K562 (cell line): ENCODE data around the gene ENG. TPM values are rescaled to one million over a fixed set of nuclear protein-coding genes. Genes with fewer than 3 reads are reported as not detected.

Experiments used
- BMI1 ChIP-seq: fragments of 150-350 bp; IDR thresholded peaks from 2 replicates; pipeline ENCODE4 v1.6.1; 2014; ENCODE audit warnings: low read length
- BRF2 ChIP-seq: IDR thresholded peaks from 3 replicates; pipeline ENCODE4 v1.6.1; 2011; ENCODE audit warnings: borderline replicate concordance, mild to moderate bottlenecking; ENCODE audit not compliant: insufficient read length, insufficient read depth
- FOXK2 ChIP-seq, 2 experiments: fragments of 450-650 bp; IDR thresholded peaks in 1 of 2; conservative IDR thresholded peaks in 1 of 2; 2 replicates each; pipeline ENCODE4 v1.6.1; 2016; ENCODE audit warnings: low read depth in 2 of 2, mild to moderate bottlenecking in 1 of 2
- NEUROD1 ChIP-seq: fragments of 150-350 bp; IDR thresholded peaks from 2 replicates; pipeline ENCODE4 v1.6.1; 2014; ENCODE audit warnings: borderline replicate concordance, low read length, low read depth; ENCODE audit not compliant: partially characterized antibody
- NKRF ChIP-seq: fragments of 450-650 bp; IDR thresholded peaks from 2 replicates; pipeline ENCODE4 v1.6.1; 2016; ENCODE audit warnings: borderline replicate concordance
- RBM15 ChIP-seq: fragments of 200-400 bp; formaldehyde crosslinking; IDR thresholded peaks from 2 replicates; pipeline ENCODE4 v1.6.1; 2018; ENCODE audit warnings: mild to moderate bottlenecking, low read length, moderate library complexity; ENCODE audit not compliant: insufficient read depth
- RREB1 ChIP-seq: fragments of 250-450 bp; sonication (Bioruptor Pico); IDR thresholded peaks from 2 replicates; pipeline ENCODE4 v1.4.0; 2020
- TOE1 ChIP-seq, 2 experiments: fragments of 450-650 bp in 1 of 2; sonication (generic) in 1 of 2; formaldehyde crosslinking in 1 of 2; IDR thresholded peaks; 2 replicates each; pipeline versions ENCODE4 v1.7.1 to v1.8.0; 2016 to 2022; ENCODE audit warnings: borderline replicate concordance in 2 of 2, mild to moderate bottlenecking in 2 of 2, antibody characterized with exemption in 1 of 2, inconsistent platforms in 1 of 2, low read depth in 1 of 2, missing genetic modification reagents in 1 of 2, moderate library complexity in 1 of 2
- VEZF1 ChIP-seq: fragments of 200-800 bp; sonication (Bioruptor generic); IDR thresholded peaks from 2 replicates; pipeline ENCODE4 v1.6.1; 2017; ENCODE audit warnings: missing genetic modification characterization, missing compliant biosample characterization
- polyA plus RNA-seq, 8 experiments: library from polyadenylated mRNA; depleted of rRNA in 4 of 8; stranded (reverse) in 5 of 8; unstranded in 3 of 8; fragments of >200 nt; fragmentation: Nextera tagmentation in 2 of 8; fragmentation: Illumina TruSeq in 1 of 8; extraction: Ambion mirVana in 2 of 8; extraction: Trizol in 1 of 8; gene quantifications; 2 replicates each; pipeline versions ENCODE4 v1.2.1 to v1.2.3, GENCODE V29; 2011 to 2014; ENCODE audit warnings: inconsistent platforms in 1 of 8, missing spikeins in 1 of 8
- total RNA-seq, 7 experiments: library from RNA; depleted of rRNA in 6 of 7; stranded (reverse); fragments of >200 nt in 6 of 7; fragmentation: Illumina TruSeq in 2 of 7; extraction: Trizol in 2 of 7; gene quantifications; 2 replicates each; pipeline versions ENCODE4 v1.2.1 to v1.2.3, GENCODE V29; 2011 to 2021; ENCODE audit warnings: low replicate concordance in 1 of 7
- TF ChIP-seq, protein P1 (sequence below), 2 experiments: IDR thresholded peaks; 2 replicates each; pipeline ENCODE4 v1.6.1; 2011; ENCODE audit warnings: borderline replicate concordance in 1 of 2, control low read depth in 1 of 2, low read depth in 1 of 2, low read length in 1 of 2, mild to moderate bottlenecking in 1 of 2, mixed read lengths in 1 of 2, moderate library complexity in 1 of 2; ENCODE audit not compliant: insufficient read depth in 1 of 2, insufficient read length in 1 of 2, poor library complexity in 1 of 2, severe bottlenecking in 1 of 2; ENCODE audit errors: extremely low read depth in 1 of 2
- TF ChIP-seq, protein P2 (sequence below): fragments of 450-650 bp; conservative IDR thresholded peaks from 2 replicates; pipeline ENCODE4 v1.6.1; 2016; ENCODE audit warnings: missing genetic modification characterization, low read depth, mild to moderate bottlenecking, missing compliant biosample characterization, moderate library complexity

ENG gene
- total and polyA plus RNA-seq, 9 of the 15 experiments (the other 6 are each of a cell fraction or from before 2014, with no cell fraction given) = 0.04 to 0.40 (median 0.14) TPM; not detected in 1

DNA sequence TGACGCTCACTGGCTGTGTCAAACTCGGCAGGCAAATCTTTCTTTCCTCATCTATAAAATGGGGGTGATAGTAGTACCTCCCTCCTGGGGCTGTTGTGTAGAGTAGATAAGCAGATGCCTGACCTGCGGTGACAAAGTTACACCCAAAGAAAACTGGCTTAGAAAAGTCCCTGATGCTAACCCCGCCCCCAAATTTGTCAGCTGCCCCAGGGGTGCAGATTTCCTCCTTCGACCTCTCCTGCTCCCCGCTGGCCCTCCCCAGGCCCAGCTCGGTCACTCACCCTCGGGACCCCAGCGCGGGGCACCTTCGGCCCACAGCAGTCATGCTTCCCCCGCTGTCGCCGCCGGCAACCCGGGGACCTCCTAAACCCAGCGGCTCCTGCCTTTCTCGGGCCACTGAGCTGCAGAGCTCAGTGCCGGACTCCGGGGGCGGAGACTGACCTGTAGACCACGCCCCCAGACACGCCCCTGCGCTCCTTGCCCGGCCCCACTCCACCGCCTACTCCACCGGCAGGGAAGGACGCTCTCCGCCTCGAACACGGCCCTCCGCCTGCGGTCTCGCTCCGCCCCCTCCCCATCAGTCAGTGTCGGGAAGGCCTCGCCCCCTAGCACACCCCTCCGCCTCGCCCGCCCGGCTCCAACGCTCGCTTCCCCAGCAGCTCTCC is 83.4 kb downstream of the ENG start (continued):
- peak; percentile 55; the same call in 1 of the 2 replicates for TF ChIP-seq NKRF
- TF ChIP-seq, protein P1, sequence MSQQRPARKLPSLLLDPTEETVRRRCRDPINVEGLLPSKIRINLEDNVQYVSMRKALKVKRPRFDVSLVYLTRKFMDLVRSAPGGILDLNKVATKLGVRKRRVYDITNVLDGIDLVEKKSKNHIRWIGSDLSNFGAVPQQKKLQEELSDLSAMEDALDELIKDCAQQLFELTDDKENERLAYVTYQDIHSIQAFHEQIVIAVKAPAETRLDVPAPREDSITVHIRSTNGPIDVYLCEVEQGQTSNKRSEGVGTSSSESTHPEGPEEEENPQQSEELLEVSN (IDR thresholded peaks at IDR 0.05; ENCODE audit: borderline replicate concordance in 1 of 2, extremely low read depth in 1 of 2, insufficient read depth in 1 of 2, insufficient read length in 1 of 2, low read depth in 1 of 2, low read length in 1 of 2, poor library complexity in 1 of 2, severe bottlenecking in 1 of 2) = no peak
- TF ChIP-seq RREB1 (CRISPR knock-in tag) = no peak
- no peak for TF ChIP-seq TOE1 (IDR thresholded peaks at IDR 0.05; ENCODE audit: borderline replicate concordance)
- TF ChIP-seq TOE1 (CRISPR knock-in tag; IDR thresholded peaks at IDR 0.05; ENCODE audit: borderline replicate concordance, low read depth) = no peak
- no peak for TF ChIP-seq NEUROD1
- no peak; a peak in 1 of 4 replicates for TF ChIP-seq FOXK2 (conservative IDR thresholded peaks at IDR 0.05 in 1 of 2, IDR thresholded peaks at IDR 0.05 in 1 of 2; ENCODE audit: low read depth in 2 of 2)
- no peak for TF ChIP-seq BMI1
- TF ChIP-seq, protein P2, sequence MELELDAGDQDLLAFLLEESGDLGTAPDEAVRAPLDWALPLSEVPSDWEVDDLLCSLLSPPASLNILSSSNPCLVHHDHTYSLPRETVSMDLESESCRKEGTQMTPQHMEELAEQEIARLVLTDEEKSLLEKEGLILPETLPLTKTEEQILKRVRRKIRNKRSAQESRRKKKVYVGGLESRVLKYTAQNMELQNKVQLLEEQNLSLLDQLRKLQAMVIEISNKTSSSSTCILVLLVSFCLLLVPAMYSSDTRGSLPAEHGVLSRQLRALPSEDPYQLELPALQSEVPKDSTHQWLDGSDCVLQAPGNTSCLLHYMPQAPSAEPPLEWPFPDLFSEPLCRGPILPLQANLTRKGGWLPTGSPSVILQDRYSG (tag) = no peak
- peak; percentile 88 for TF ChIP-seq VEZF1
- no peak for TF ChIP-seq BRF2
- TF ChIP-seq RBM15 = no peak
